Ureter (tissue), 1 donor: ENCODE measurements around the gene LRRD1. TPM values are rescaled to one million over a fixed set of nuclear protein-coding genes. Genes with fewer than 3 reads are reported as not detected.
"Not testable (repeated sequence)": the region's sequence is repeated elsewhere in the genome, so short reads cannot be mapped to it uniquely, and the experiment has no call there.

ENCODE experiments used
- DNase-seq: peaks from one replicate; pipeline ENCODE4 v3.0.0-alpha.2; 2020; ENCODE audit warnings: low spot score
- total RNA-seq: library from RNA; stranded (reverse); gene quantifications from one replicate; pipeline ENCODE4 v1.2.4, GENCODE V29; 2023
- donor health status: DM: yes; HTN: yes; CAD: no.

Gene LRRD1
- not detected for total RNA-seq

- peak; percentile 88 for DNase-seq
Observed at GRCh38 chr7:92178928-92179924, at the start of gene LRRD1. Gene LRRD1 (minus strand): TSS chr7:92179142. CDS start chr7:92165202, 13,940 bp downstream.

- DNase-seq, result no peak
Observed at GRCh38 chr7:92228742-92229141, 49.8 kb upstream of the LRRD1 start.

- no peak for DNase-seq
Observed at GRCh38 chr7:92228100-92228499, 49.2 kb upstream of the LRRD1 start.

GRCh38 chr7:92226981-92227380 is 48.0 kb upstream of the LRRD1 start:
- no peak for DNase-seq

GRCh38 chr7:92221766-92222165 is 42.8 kb upstream of the LRRD1 start:
- no peak for DNase-seq

- DNase-seq, result no peak
Observed at GRCh38 chr7:92206672-92207071, 27.7 kb upstream of the LRRD1 start.

- DNase-seq, result no peak
Observed at GRCh38 chr7:92205987-92206386, 27.0 kb upstream of the LRRD1 start.

- no peak for DNase-seq
Observed at GRCh38 chr7:92200791-92201190, 21.8 kb upstream of the LRRD1 start.

- no peak for DNase-seq
Observed at GRCh38 chr7:92192326-92192725, 13.4 kb upstream of the LRRD1 start.

GRCh38 chr7:92189246-92189645 is 10.3 kb upstream of the LRRD1 start:
- not testable (repeated sequence) for DNase-seq

GRCh38 chr7:92184294-92184693 is 5.4 kb upstream of the LRRD1 start:
- not testable (repeated sequence) for DNase-seq

GRCh38 chr7:92177362-92177761 is 1.6 kb downstream of the LRRD1 start:
- DNase-seq, result no peak

- not testable (repeated sequence) for DNase-seq
Observed at GRCh38 chr7:92169529-92169928, 9.4 kb downstream of the LRRD1 start.

- no peak for DNase-seq
Observed at GRCh38 chr7:92161271-92161670, 17.7 kb downstream of the LRRD1 start.

- no peak for DNase-seq
Observed at GRCh38 chr7:92158660-92159575, 20.0 kb downstream of the LRRD1 start.

- no peak for DNase-seq
Observed at GRCh38 chr7:92156990-92157389, 22.0 kb downstream of the LRRD1 start.

- no peak for DNase-seq
Observed at GRCh38 chr7:92155108-92155739, 23.7 kb downstream of the LRRD1 start.

- DNase-seq, result no peak
Observed at GRCh38 chr7:92150450-92151017, 28.4 kb downstream of the LRRD1 start.

GRCh38 chr7:92149736-92150239 is 29.2 kb downstream of the LRRD1 start:
- DNase-seq, result no peak

GRCh38 chr7:92143192-92143880 is 35.6 kb downstream of the LRRD1 start:
- not testable (repeated sequence) for DNase-seq

GRCh38 chr7:92142791-92143190 is 36.2 kb downstream of the LRRD1 start:
- DNase-seq, result not testable (repeated sequence)
